Middle frontal gyrus (tissue), 1 donor: ENCODE measurements around the gene HTT.

Source experiments
- DNase-seq: peaks from one replicate; pipeline ENCODE4 v3.0.0-alpha.2; 2015; ENCODE audit warnings: low spot score; ENCODE audit errors: extremely low spot score

Gene HTT

DNA sequence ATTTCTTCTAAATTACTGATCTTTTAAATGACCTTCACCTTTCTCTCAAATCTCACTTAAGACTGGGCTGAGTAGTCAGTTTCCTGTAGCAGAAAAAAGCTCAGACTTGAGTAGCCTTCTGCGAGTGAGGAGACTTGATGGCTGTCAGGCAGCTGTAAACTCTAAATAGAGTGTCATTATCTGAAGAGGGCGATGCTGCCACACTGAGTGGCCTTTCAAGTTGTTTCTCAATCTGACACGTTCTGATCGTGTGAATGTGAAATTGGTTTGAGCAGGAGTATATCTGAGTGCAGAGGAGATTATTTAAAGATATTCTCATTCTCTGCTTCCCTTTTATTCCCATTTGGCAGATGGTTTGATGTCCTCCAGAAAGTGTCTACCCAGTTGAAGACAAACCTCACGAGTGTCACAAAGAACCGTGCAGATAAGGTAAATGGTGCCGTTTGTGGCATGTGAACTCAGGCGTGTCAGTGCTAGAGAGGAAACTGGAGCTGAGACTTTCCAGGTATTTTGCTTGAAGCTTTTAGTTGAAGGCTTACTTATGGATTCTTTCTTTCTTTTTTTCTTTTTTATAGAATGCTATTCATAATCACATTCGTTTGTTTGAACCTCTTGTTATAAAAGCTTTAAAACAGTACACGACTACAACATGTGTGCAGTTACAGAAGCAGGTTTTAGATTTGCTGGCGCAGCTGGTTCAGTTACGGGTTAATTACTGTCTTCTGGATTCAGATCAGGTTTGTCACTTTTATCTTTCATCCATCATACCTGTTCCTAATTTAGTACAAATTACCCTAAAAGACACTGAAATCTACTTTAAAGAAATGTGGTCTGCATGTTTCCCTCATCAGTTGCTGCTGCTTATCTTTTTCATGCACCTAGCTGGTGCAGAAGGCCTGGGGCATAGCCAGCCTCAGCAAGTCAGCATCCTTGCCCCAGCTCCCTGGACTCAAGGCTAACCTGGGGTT lies 100.2 kb downstream of the HTT start:
- DNase-seq = no peak

DNA sequence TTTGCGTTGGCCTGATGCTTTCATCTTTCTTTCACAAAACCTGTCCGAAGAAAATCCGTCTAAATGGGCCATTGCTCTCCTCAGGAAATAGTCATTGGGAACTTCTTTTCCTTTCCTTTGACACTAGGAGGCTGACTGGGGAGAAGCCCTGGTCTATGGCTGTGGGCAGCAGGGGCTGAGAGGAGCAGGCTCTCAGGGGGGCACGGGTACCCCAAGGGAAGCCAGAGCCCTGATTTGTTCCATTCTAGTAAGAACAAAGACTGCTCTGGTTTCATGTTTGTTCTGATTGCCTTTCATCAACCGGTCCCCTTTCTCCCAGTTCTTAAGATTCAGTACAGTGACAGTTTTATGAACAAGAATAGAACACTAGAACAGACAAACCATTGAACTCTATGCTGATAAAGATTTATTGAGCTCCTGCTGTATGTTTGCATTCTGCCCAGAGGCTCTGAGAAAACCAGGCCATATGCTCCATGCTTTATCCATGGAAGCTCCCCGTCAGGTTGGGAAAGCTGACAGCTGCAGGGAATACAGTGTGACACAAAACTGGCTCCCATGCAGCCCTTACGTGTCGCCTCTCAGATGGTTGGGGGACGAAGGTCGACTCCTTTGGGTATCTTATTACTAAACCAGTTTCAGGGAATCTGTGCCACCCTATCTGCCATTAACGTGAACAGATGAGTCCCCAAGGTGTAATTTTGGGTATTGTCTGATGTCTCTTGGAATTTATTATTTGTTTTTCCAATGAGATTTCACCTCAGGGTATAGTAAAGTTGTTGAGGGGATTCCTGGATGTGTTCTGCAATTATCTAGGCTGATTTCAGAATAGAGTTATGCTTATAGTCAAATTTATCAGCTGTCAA lies 102.1 kb downstream of the HTT start:
- DNase-seq = no peak

DNA sequence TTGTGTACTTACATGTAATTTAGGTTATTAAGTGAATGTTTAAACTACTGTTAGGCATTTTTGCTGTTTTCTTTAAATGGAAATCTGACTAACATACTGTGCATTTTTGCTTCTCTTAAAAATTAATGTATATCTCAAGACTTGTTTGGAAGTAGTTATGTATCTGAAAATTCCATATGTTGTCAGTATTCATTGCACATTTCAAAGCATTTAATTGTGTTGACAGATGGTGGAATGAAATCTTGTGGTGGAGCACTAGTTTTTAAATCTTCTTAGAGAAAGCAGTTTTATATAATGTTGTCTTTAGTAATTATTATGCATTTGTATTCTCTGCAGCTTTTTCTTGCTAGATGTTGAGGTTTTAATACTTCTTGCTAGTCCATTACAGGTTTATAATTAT lies 102.9 kb downstream of the HTT start:
- no peak for DNase-seq

DNA sequence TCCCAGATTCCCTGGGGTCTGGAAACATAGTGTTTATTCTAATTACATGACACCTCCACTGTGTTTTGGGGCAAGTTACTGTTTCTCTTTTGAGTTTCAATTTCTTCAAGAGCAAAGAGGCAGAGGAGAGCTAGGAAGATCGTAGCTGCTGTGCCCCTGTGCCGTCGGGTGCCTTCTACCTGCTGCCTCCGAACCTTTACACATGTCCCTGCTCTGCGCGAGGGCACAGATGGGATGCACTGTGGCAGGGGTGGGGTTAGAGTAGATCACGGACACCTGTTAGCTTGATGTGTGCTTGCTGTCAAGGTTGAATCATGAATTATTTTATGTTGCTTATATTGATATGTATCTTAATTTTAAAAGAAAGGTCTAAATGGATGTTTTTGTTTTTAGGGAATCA lies 103.4 kb downstream of the HTT start:
- DNase-seq = no peak

DNA sequence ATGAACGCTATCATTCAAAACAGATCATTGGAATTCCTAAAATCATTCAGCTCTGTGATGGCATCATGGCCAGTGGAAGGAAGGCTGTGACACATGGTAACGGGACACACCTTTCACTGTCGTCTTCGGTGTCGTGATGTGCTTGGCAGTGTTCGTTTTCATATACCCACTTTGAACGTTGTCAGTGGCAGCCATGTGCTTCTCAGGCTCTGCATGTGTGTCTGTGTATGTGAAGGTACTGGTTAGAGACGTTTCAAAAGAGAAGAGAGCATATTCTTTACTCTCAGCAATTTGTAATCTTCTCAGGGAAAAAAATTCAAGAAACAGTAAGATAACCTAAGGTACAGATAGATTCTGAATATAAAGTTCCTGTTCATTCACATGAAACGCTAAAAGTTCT lies 103.9 kb downstream of the HTT start:
- DNase-seq = no peak

DNA sequence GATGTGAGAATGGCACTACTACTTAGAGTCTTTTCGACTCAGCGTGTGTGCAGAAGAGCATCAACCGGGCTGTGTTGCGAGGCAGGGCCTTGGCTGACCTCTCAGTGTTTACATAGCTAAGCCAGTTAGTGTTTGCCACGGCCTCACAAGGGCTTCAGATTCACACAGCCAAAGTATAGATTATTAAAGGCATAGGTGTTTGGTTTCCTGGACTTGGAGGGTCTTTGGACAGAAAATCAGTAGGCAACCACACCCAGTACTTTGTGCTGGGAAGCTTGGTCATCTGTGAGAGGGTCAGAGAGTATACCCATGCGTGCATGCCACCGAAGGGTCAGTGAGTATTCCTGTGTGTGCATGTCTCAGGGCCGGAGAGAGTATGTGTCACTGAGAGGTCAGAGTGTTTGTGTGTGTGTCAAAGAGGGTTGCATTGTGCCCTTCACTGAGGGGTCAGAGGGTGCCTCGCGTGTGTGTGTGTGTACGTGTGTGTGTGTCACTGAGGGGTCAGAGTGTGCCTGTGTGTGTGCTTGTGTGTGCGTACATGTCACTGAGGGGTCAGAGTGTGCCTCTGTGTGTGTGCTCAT lies 104.7 kb downstream of the HTT start:
- no peak for DNase-seq

DNA sequence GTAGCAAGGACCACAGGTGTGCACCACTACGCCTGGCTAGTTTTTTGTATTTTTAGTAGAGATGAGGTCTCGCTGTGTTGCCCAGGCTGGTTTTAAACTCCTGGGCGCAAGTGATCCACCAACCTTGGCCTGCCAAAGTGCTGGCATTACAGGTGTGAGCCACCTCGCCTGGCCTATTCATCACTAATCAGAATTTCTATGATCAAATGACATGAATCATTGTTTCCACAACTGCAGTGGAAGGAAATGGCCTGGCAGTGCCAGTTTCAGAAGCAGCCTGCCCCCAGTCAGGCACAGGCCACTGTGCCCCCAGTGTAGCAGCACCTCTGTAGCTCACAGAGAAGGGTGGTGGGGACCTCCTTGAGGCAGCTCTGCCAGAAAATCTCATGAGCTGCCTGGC lies 108.5 kb downstream of the HTT start:
- DNase-seq = no peak

DNA sequence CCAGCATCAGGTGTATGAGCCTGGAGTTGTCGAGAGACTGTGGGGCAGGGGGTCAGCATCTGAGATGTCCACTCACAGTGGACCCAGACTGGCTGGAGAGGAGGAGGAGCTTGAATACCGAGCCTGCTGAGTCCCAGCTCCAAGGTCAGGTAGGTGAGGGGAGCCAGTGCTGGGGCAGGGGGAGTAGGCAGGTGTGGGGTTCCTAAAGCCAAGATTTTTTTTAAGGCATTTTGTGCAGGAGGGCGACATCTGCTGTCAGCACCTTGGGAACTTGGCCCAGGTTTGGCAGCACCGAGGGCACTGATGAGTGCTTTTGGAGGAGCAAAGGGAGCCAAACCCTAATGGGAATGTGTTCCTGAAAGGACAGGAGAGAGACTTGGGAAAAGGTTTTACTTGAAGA lies 110.2 kb downstream of the HTT start:
- DNase-seq = no peak

DNA sequence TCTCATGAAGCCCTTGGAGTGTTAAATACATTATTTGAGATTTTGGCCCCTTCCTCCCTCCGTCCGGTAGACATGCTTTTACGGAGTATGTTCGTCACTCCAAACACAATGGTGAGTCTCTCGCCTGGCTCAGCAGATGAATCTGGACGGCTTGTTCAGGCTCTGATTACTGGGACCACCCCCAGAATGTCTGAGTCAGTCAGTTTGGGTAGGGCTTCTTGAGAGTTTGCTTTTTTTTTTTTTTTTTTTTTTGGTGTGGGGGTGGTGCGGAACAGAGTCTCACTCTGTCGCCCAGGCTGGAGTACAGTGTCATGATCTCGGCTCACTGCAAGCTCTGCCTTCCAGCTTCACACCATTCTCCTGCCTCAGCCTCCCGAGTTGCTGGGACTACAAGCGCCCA lies 112.1 kb downstream of the HTT start:
- no peak for DNase-seq

DNA sequence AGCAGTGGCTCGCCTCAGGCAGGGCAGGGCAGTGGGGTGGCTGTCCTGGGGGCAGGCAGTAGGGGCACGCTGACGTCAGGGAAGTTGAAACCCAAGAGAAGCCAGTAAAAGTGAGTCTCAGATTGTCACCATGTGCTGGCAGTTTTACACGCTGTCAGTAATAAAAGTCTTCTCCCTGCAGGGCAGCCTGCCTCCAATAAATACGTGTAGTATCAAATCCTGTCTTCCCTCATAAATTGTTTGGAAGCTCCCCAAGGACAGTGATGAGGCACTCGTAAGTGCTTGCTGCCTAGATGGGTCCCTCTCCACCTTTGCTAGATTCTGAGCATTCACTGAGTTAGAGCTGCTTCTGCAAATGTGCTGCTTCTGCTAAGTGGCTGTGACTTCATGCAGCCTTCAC lies 113.6 kb downstream of the HTT start:
- no peak for DNase-seq

DNA sequence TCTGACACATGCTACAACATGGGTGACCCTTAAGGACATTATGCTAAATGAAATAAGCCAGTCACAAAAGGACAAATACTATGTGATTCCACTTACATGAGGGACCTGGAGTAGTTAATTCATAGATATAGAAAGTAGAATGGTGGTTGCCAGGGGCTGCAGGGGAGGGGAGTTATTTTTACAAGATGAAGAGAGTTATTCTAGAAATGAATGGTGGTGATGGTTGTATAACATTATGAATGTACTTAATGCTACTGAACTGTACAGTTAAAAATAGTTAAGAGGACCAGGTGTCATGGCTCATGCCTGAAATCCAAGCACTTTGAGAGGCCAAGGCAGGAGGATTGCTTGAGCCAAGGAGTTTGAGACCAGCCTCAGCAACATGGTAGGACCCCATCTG lies 115.0 kb downstream of the HTT start:
- DNase-seq = no peak

DNA sequence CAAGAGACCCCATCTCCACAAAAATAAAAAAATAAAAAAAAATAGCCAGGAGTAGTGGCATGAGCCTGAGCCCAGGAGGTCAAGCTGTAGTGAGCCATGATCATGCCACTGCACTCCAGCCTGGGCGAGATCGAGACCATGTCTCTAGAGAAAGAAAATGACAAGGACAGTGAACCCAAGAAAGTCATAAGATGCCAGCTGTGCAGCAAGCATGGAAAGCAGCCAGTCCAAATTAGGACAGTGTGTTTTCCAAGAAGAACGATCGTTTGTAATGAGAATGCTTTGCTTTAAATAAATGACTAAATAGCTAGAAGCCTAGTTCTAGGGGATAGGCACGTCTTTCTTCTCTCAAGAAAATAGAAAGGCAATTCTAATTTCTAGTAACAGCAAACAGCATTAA lies 116.1 kb downstream of the HTT start:
- no peak for DNase-seq

DNA sequence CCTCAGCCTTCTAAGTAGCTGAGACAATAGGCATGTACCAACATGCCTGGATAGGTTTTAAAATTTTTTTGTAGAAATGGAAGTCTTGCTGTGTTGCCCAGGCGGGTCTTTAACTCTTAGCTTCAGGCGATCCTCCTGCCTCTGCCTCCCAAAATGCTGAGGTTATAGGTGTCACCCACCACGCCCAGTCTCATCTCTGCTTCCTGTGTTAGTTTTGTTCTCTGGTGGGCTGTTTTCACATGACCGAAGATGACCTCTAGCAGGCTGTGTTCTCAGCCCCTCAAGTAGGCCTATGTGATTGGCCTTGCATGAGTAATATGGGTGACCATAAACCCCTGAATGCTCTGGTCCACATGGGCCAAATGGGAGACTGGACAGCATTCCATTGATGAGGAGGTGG lies 117.7 kb downstream of the HTT start:
- no peak for DNase-seq

DNA sequence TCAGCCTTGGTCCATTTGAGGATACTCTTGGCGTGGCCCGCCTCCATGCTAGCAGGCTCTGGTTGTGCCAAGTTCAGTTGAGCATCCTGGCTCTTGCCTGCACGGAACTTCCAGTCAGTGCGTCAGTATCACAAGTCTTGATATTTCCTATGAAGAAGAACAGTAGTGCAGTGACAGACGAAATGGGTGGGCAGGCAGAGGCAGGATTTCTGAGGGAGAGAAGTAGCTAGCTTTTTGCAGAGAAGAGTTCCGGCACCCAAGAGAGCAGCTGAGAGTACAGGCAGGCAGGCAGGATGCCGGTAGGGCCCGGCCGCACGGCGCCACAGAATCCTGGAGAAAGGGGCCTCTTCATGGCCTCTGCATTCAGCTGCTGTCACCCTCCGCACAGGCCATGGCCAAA lies 118.3 kb downstream of the HTT start:
- DNase-seq = no peak

DNA sequence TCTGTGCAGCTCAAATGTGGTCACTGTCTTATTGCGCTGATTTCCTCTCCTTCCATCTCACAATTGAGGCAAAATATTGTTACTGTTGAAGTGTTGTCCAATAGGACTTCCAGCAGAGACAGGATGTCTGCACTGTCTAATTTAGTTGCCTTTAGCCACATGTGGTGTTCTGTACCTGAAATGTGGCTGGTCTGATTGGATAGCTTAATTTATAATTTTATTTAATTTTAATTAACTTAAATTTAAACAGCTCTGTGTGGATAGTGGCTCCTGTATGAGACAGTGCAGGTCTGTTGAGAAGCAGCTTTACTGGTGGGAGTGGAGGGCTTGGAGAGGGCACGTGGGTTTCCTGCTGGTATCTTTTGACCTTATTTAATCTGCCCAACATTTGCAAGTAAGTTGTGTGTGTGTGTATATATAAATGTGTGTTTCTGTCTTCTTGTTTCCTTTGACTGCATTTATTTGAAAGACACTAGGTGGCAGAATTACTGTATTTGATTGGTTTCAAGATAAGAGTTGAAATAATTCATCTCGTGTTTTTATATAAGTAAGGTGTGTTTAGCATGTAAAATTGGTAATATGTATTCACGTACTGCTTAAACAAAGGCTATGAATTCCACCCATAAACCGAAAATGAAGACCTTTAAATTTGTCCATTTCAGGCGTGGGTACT lies 119.2 kb downstream of the HTT start:
- no peak for DNase-seq

DNA sequence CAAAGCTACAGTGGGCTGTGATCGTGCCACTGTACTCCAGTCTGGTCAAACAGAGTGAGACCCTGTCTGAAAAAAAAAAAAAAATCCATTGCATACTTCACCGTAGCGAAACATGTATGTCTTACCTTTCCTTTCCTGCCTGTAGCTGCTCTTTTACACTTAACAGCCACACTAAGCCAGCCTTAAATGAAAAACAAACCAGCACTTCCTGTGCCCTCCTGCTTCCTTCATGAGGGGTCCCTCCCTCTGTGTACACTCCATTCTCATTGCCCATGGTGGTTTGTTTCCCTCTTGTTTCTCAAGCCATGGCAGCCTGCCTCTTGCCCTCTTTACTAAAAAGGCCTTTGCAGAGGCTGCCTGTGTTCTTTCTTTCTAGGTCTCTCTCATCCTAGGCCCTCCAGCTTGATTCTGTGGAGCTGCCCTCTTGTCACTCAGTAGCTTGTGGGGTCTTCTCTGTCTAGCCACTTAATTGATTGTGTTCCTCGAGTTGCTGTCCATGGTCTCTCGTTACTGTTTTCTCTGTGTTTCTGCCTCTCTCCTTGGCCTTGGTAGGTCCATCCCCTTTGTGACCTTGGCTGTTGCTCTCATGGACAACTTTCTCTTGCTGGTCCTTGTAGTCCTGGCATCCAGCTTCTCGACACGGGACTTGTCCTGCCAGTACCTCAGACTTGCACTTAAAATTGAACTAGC lies 122.3 kb downstream of the HTT start:
- DNase-seq = no peak

DNA sequence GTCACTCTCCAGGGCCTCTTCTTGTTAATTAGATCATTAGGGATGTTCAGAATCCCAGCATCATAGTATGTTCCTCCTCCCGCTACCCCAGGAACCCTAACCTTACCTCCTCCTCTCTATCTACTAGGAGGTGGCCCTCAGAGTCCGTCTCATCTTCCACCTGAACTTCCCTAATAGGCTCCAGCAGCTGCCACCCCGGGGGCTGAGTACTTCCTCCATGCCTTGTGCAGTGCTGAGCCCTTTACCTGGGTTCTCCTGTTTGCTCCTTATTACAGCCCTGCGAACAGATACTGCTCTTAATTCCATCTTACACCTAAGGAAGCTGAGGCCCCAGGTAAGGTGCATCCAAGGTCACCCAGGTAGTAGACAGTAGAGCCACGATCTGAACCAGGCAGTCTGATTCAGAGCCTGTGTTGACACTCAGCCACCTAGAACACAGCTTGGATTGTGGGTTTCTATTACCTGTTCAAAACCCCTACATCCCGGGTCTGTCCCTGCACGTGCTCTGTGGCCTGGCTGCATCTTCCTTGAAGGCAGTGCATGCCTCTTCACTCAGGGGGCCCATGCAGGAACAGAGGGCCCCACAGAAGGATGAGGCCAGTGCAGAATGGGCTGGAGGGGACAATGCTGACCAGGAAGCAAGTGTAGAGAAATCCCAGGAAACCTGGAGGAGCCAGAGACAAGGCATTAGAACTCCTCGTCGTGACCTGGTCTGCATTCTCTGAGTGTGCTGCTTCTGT lies 123.1 kb downstream of the HTT start:
- no peak for DNase-seq

DNA sequence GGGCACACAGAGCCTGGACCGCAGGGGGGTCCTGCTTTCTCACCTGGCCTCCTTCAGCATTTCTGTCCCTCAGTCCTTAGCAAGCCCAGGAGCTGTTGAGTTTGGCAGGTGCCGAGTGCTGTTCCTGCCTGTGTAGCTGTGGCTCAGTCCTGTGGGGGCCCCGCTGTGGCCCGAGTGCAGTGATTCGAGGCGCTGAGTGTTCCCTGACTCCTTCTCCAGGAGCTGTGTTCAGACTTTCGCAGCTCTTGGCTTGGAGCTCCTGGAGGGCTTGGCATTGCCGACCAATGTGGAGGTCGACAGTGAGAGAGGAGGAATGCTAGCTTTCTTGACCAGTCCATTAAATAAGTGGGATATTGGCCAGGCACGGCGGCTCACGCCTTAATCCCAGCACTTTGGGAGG lies 124.4 kb downstream of the HTT start:
- DNase-seq = no peak

DNA sequence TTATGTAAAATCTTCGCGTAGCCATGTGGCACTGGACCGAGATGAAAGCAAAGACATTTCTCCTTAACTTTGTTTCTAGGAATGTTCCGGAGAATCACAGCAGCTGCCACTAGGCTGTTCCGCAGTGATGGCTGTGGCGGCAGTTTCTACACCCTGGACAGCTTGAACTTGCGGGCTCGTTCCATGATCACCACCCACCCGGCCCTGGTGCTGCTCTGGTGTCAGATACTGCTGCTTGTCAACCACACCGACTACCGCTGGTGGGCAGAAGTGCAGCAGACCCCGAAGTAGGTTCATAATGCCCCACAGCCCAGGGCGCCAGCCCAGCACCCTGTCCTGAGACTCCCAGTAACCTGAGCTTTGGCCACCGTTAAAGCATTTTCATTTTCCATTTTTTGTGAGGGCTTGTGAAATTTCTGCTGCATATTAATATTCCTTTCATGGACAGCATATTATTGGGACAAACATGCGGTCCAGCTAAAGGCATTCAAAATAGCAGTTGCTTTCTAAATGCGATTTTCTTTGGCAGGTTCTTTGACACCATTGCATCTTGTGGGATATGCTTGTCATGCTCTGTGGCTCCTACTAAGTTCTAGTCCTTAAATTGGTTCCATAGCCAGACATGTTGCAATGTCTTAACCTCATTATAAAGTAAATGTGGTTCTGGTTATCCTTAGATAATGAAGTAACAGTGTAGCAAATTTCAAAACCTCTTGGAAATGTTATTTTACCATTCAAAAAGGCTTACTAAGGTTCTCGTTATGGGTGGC lies 125.4 kb downstream of the HTT start:
- DNase-seq = no peak
